GM23338 (cell line): ENCODE results near the gene MSTO1. TPM values are rescaled to one million over a fixed set of nuclear protein-coding genes. Genes with fewer than 3 reads are reported as not detected.
"Not testable (repeated sequence)": the region's sequence is repeated elsewhere in the genome, so short reads cannot be mapped to it uniquely, and the experiment has no call there.

ENCODE experiments used
- ATAC-seq: fragments of 200-7000 bp; cut with Tn5 transposase; 3 replicates; pipeline ENCODE4 v1.9.1; 2020
- DNase-seq: peaks from one replicate; pipeline ENCODE4 v3.0.0-alpha.2; 2015; ENCODE audit warnings: low spot score
- H2AFZ ChIP-seq: fragments of 200-600 bp; sonication (generic); 2 replicates; pipeline ENCODE4 v1.8.0; 2016; ENCODE audit warnings: antibody characterized with exemption, mild to moderate bottlenecking, moderate library complexity
- H3F3A ChIP-seq: fragments of 200-600 bp; sonication (generic); replicated peaks from 2 replicates; pipeline ENCODE4 v1.8.0; 2017; ENCODE audit warnings: antibody characterized with exemption, mixed run types, low read depth
- H3K27ac ChIP-seq: fragments of 200-600 bp; sonication (generic); 2 replicates; pipeline ENCODE4 v1.6.1; 2016; ENCODE audit warnings: low read depth
- H3K27me3 ChIP-seq: fragments of 200-600 bp; sonication (generic); 2 replicates; pipeline ENCODE4 v1.8.0; 2016; ENCODE audit warnings: mild to moderate bottlenecking, mixed run types, moderate library complexity; ENCODE audit not compliant: insufficient read depth
- H3K36me3 ChIP-seq: fragments of 200-600 bp; sonication (generic); 2 replicates; pipeline ENCODE4 v1.8.0; 2016; ENCODE audit warnings: mild to moderate bottlenecking; ENCODE audit not compliant: insufficient read depth
- H3K4me1 ChIP-seq: fragments of 200-600 bp; sonication (generic); 2 replicates; pipeline ENCODE4 v1.8.0; 2016; ENCODE audit warnings: mild to moderate bottlenecking, moderate library complexity; ENCODE audit not compliant: insufficient read depth
- H3K4me2 ChIP-seq: fragments of 200-600 bp; sonication (generic); 2 replicates; pipeline ENCODE4 v1.7.1; 2017; ENCODE audit warnings: mixed run types
- H3K4me3 ChIP-seq: fragments of 200-600 bp; sonication (generic); 2 replicates; pipeline ENCODE4 v1.6.1; 2016; ENCODE audit warnings: mixed run types
- H3K79me2 ChIP-seq: fragments of 200-600 bp; sonication (generic); replicated peaks from 2 replicates; pipeline ENCODE4 v1.8.0; 2017; ENCODE audit warnings: mild to moderate bottlenecking; ENCODE audit not compliant: insufficient read depth
- H3K9me2 ChIP-seq: fragments of 200-600 bp; sonication (generic); 2 replicates; pipeline ENCODE4 v1.8.0; 2017; ENCODE audit not compliant: insufficient read depth
- H4K20me1 ChIP-seq: fragments of 200-600 bp; sonication (generic); replicated peaks from 2 replicates; pipeline ENCODE4 v1.8.0; 2017; ENCODE audit warnings: mild to moderate bottlenecking; ENCODE audit not compliant: insufficient read depth
- H3K27ac Mint-ChIP-seq: 2 replicates; pipeline ENCODE4 v1.8.0; 2020; ENCODE audit warnings: inconsistent platforms, mild to moderate bottlenecking, moderate library complexity, mixed read lengths
- H3K27me3 Mint-ChIP-seq: 3 replicates; pipeline ENCODE4 v1.8.0; 2022; ENCODE audit warnings: low read depth, mild to moderate bottlenecking, moderate library complexity, mixed read lengths, inconsistent platforms; ENCODE audit not compliant: insufficient read depth, poor library complexity
- H3K36me3 Mint-ChIP-seq: 3 replicates; pipeline ENCODE4 v1.8.0; 2021; ENCODE audit warnings: low read depth, mild to moderate bottlenecking, inconsistent platforms, moderate library complexity, mixed read lengths
- H3K4me1 Mint-ChIP-seq: 3 replicates; pipeline ENCODE4 v1.8.0; 2020; ENCODE audit warnings: mild to moderate bottlenecking, inconsistent platforms, mixed read lengths
- H3K4me3 Mint-ChIP-seq: 3 replicates; pipeline ENCODE4 v1.8.0; 2021; ENCODE audit warnings: moderate library complexity, mild to moderate bottlenecking, inconsistent platforms, mixed read lengths
- H3K9me3 Mint-ChIP-seq: 3 replicates; pipeline ENCODE4 v1.8.0; 2020; ENCODE audit warnings: moderate library complexity, mild to moderate bottlenecking, inconsistent platforms, mixed read lengths
- CTCF ChIP-seq, 2 experiments: fragments of 200-600 bp in 1 of 2; sonication (generic) in 1 of 2; conservative IDR thresholded peaks; 2 replicates each; pipeline versions ENCODE4 v1.5.1 to v1.6.1; 2016 to 2017; ENCODE audit warnings: antibody characterized with exemption in 2 of 2, low read depth in 2 of 2, mild to moderate bottlenecking in 2 of 2, moderate library complexity in 1 of 2
- ETS1 ChIP-seq: IDR thresholded peaks from 2 replicates; pipeline ENCODE4 v1.6.1; 2016; ENCODE audit warnings: antibody characterized with exemption
- EZH2 ChIP-seq: fragments of 200-600 bp; sonication (generic); IDR thresholded peaks from one replicate; pipeline ENCODE4 v1.8.0; 2017; ENCODE audit warnings: antibody characterized with exemption, mild to moderate bottlenecking, low read depth; ENCODE audit not compliant: unreplicated experiment
- EZH2phosphoT487 ChIP-seq: fragments of 200-600 bp; sonication (generic); IDR thresholded peaks from one replicate; pipeline ENCODE4 v1.8.1; 2018; ENCODE audit warnings: antibody characterized with exemption; ENCODE audit not compliant: unreplicated experiment
- NANOG ChIP-seq: IDR thresholded peaks from 2 replicates; pipeline ENCODE4 v1.6.1; 2016; ENCODE audit warnings: antibody characterized with exemption, borderline replicate concordance
- POLR2AphosphoS5 ChIP-seq: IDR thresholded peaks from 2 replicates; pipeline ENCODE4 v1.6.1; 2016; ENCODE audit warnings: antibody characterized with exemption, low read depth
- REST ChIP-seq: IDR thresholded peaks from one replicate; pipeline ENCODE4 v1.6.1; 2018; ENCODE audit warnings: antibody characterized with exemption; ENCODE audit not compliant: unreplicated experiment
- STAT1 ChIP-seq: IDR thresholded peaks from one replicate; pipeline ENCODE4 v1.6.1; 2016; ENCODE audit warnings: antibody characterized with exemption; ENCODE audit not compliant: unreplicated experiment
- ZNF114 ChIP-seq: fragments of 250-450 bp; sonication (Bioruptor Pico); IDR thresholded peaks from 2 replicates; pipeline ENCODE4 v1.5.0; 2020; ENCODE audit warnings: mild to moderate bottlenecking, moderate library complexity
- ZNF331 ChIP-seq: fragments of 250-450 bp; sonication (Bioruptor Pico); IDR thresholded peaks from 2 replicates; pipeline ENCODE4 v1.5.0; 2020; ENCODE audit warnings: low read depth, mild to moderate bottlenecking, moderate library complexity
- polyA plus RNA-seq: library from polyadenylated mRNA; unstranded; fragments of >200 nt; fragmentation: Nextera tagmentation; extraction: Ambion mirVana; gene quantifications from 2 replicates; pipeline ENCODE4 v1.2.1, GENCODE V29; 2016
- total RNA-seq: library from RNA; depleted of rRNA; stranded (reverse); fragments of >200 nt; shearing (Covaris generic); gene quantifications from 2 replicates; pipeline ENCODE4 v1.2.3, GENCODE V29; 2014

MSTO1 gene
- total and polyA plus RNA-seq, 2 experiments from 2014 or later, result 35.4 to 43.5 TPM

- H3K4me1 Mint-ChIP-seq, result no peaks in the 10 kb centered on the region
- Histone ChIP-seq H2AFZ (no peak overlapping the region), H3K9me2 (no peaks in the 10 kb centered on the region)
These were observed 18.2 kb upstream of the MSTO1 start for GRCh38 chr1:155591770-155592169.

GRCh38 chr1:155595877-155596474 is 14.0 kb upstream of the MSTO1 start:
- not testable (repeated sequence) for H3K4me2 ChIP-seq, H3K27me3 ChIP-seq, H2AFZ ChIP-seq

More at GRCh38 chr1:155591770-155592169, 18.2 kb upstream of the MSTO1 start:
- ATAC-seq, result peak; percentile 73
- Histone ChIP-seq H4K20me1 (no peaks in the 10 kb centered on the region), H3K27ac (no peak overlapping the region), H3K4me1 (no peaks in the 10 kb centered on the region), H3F3A (no peaks in the 10 kb centered on the region), H3K36me3 (no peaks in the 10 kb centered on the region), H3K4me3 (no peak overlapping the region), H3K27me3 (no peaks in the 10 kb centered on the region), H3K4me2 (no peak overlapping the region), H3K79me2 (no peaks in the 10 kb centered on the region)
- H3K27ac Mint-ChIP-seq, result no peak overlapping the region
- no peaks in the 10 kb centered on the region for H3K36me3 Mint-ChIP-seq
- no peaks in the 10 kb centered on the region for H3K27me3 Mint-ChIP-seq
- H3K9me3 Mint-ChIP-seq, result no peaks in the 10 kb centered on the region
- no peak overlapping the region for H3K4me3 Mint-ChIP-seq
- peak; percentile 87 for DNase-seq
- no peak for TF ChIP-seq STAT1
- no peak for TF ChIP-seq ZNF114 (CRISPR knock-in tag)
- peak; percentile 63 to 74 for TF ChIP-seq CTCF (conservative IDR thresholded peaks at IDR 0.05; ENCODE audit: low read depth in 2 of 2)
- TF ChIP-seq NANOG, result no peak
- TF ChIP-seq ZNF331 (CRISPR knock-in tag), result no peak
- no peak for TF ChIP-seq POLR2AphosphoS5

GRCh38 chr1:155596864-155597263 is 13.2 kb upstream of the MSTO1 start:
- Histone ChIP-seq H3K27ac (no peak overlapping the region), H3K4me2 (no peak overlapping the region), H4K20me1 (no peaks in the 10 kb centered on the region), H3K4me1 (peaks cover 10% of the 10 kb centered on the region), H3K9me2 (no peaks in the 10 kb centered on the region), H3K79me2 (no peaks in the 10 kb centered on the region), H3K36me3 (no peaks in the 10 kb centered on the region), H3K27me3 (no peaks in the 10 kb centered on the region), H3K4me3 (no peak overlapping the region), H2AFZ (no peak overlapping the region), H3F3A (no peaks in the 10 kb centered on the region)
- TF ChIP-seq ZNF114 (CRISPR knock-in tag) (no peak), REST (no peak), NANOG (no peak), EZH2phosphoT487 (no peak), STAT1 (no peak), EZH2 (no peak), ETS1 (no peak), ZNF331 (CRISPR knock-in tag) (no peak)
- no peaks in the 10 kb centered on the region for H3K9me3 Mint-ChIP-seq
- peaks cover 2% of the 10 kb centered on the region for H3K27me3 Mint-ChIP-seq
- peaks cover 19% of the 10 kb centered on the region for H3K4me1 Mint-ChIP-seq
- H3K36me3 Mint-ChIP-seq, result no peaks in the 10 kb centered on the region
- ATAC-seq (no peak), DNase-seq (no peak)
- no peak overlapping the region for H3K27ac Mint-ChIP-seq
- no peak overlapping the region for H3K4me3 Mint-ChIP-seq

More at GRCh38 chr1:155595877-155596474, 14.0 kb upstream of the MSTO1 start:
- H3K27me3 Mint-ChIP-seq, ATAC-seq, H3F3A ChIP-seq, H4K20me1 ChIP-seq, H3K79me2 ChIP-seq, H3K4me3 ChIP-seq, DNase-seq, H3K4me3 Mint-ChIP-seq, H3K27ac ChIP-seq, H3K36me3 ChIP-seq, H3K27ac Mint-ChIP-seq, H3K9me3 Mint-ChIP-seq, H3K4me1 ChIP-seq, H3K36me3 Mint-ChIP-seq, H3K9me2 ChIP-seq: not testable (repeated sequence)
- peaks cover 19% of the 10 kb centered on the region for H3K4me1 Mint-ChIP-seq
